ENCODE data around the gene ATP8A1. TPM values are rescaled to one million over a fixed set of nuclear protein-coding genes. Genes with fewer than 3 reads are reported as not detected.
A peak's percentile ranks its signal among the peaks of the same experiment; 100 is the strongest.

Gene ATP8A1
- total RNA-seq, 2 donors from 2014 or later = 17.9 to 18.7 TPM

DNA sequence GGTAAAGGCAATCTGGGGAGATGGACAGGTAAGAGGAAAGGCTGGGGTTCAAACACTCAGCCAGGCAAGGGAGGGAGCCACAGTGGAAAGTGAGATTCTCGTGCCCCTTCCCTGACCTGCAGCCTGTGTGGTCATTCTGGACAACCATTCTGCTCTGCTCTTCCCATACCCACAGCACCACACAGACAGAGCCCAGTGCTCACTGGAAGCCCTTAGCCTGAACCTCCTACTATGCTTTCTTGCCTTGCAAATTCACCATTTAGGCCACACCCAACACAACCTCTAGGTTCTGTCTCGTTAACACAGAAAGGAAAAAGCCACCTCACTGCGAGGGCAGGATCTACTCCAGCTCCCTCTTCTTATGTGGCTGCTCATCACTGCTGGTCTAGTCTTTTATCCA is 166.9 kb downstream of the ATP8A1 start:
- Histone ChIP-seq H3K36me3 (ENCODE audit: control insufficient read depth, insufficient read depth, low read length) (no peaks in the 10 kb centered on the region), H3K9ac (ENCODE audit: extremely low read depth, low read length, poor library complexity, severe bottlenecking) (no peak overlapping the region), H3K27me3 (ENCODE audit: control insufficient read depth, insufficient read depth, low read length, poor library complexity, severe bottlenecking) (no peaks in the 10 kb centered on the region), H3K9me3 (ENCODE audit: control insufficient read depth, low read length) (no peaks in the 10 kb centered on the region), H3K4me3 (ENCODE audit: low read length) (no peak overlapping the region), H3K27ac (ENCODE audit: low read depth, low read length) (no peak overlapping the region), H3K4me1 (ENCODE audit: control insufficient read depth, insufficient read depth, low read length) (peaks cover 6% of the 10 kb centered on the region)
- DNase-seq = no peak
- Mint-ChIP-seq H3K27me3 (ENCODE audit: insufficient read depth) (no peaks in the 10 kb centered on the region), H3K4me1 (peaks cover 56% of the 10 kb centered on the region), H3K36me3 (ENCODE audit: low read depth) (peaks cover 7% of the 10 kb centered on the region), H3K9me3 (no peaks in the 10 kb centered on the region), H3K27ac (peak overlapping the region; percentile 52), H3K4me3 (no peak overlapping the region)
- TF ChIP-seq, protein P1, sequence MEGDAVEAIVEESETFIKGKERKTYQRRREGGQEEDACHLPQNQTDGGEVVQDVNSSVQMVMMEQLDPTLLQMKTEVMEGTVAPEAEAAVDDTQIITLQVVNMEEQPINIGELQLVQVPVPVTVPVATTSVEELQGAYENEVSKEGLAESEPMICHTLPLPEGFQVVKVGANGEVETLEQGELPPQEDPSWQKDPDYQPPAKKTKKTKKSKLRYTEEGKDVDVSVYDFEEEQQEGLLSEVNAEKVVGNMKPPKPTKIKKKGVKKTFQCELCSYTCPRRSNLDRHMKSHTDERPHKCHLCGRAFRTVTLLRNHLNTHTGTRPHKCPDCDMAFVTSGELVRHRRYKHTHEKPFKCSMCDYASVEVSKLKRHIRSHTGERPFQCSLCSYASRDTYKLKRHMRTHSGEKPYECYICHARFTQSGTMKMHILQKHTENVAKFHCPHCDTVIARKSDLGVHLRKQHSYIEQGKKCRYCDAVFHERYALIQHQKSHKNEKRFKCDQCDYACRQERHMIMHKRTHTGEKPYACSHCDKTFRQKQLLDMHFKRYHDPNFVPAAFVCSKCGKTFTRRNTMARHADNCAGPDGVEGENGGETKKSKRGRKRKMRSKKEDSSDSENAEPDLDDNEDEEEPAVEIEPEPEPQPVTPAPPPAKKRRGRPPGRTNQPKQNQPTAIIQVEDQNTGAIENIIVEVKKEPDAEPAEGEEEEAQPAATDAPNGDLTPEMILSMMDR (conservative IDR thresholded peaks at IDR 0.05) = no peak
- WGBS, 2 experiments (ENCODE audit: insufficient coverage in 1 of 2, insufficient read length in 1 of 2) = 84 to 92% methylated on average over 2 to 3 of the region's 3 CpGs

DNA sequence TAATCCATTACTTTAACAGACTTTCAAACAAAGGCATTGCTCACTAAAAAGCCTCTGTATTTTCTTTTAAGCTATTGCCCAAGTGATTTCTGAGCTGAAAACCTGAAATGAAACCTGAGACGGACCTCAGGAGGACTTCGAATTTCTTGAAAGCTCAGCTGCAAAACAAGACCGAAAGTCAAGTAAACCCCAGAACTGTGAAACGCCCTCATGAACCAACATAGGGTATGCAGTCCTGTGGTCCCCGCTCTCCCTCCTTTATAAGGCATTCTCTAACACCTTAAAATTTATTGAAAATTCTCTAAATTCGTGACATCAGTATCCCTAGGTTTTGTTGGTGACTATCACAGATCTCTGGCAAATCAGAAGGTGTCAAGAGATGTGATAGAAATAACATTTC is 167.8 kb downstream of the ATP8A1 start:
- Mint-ChIP-seq H3K4me1 (peaks cover 59% of the 10 kb centered on the region), H3K4me3 (no peak overlapping the region), H3K36me3 (ENCODE audit: low read depth) (peaks cover 3% of the 10 kb centered on the region), H3K9me3 (no peaks in the 10 kb centered on the region), H3K27ac (peak overlapping the region; percentile 17), H3K27me3 (ENCODE audit: insufficient read depth) (no peaks in the 10 kb centered on the region)
- H3K27ac ChIP-seq (ENCODE audit: low read depth, low read length) = no peak overlapping the region
- peaks cover 6% of the 10 kb centered on the region for H3K4me1 ChIP-seq (ENCODE audit: control insufficient read depth, insufficient read depth, low read length)
- WGBS, 2 experiments (ENCODE audit: insufficient coverage in 1 of 2, insufficient read length in 1 of 2) = 83 to 88% methylated on average over 4 to 6 of the region's 6 CpGs
- DNase-seq = no peak
- H3K9ac ChIP-seq (ENCODE audit: extremely low read depth, low read length, poor library complexity, severe bottlenecking) = no peak overlapping the region
- H3K4me3 ChIP-seq (ENCODE audit: low read length) = no peak overlapping the region
- H3K9me3 ChIP-seq (ENCODE audit: control insufficient read depth, low read length) = no peaks in the 10 kb centered on the region
- H3K36me3 ChIP-seq (ENCODE audit: control insufficient read depth, insufficient read depth, low read length) = no peaks in the 10 kb centered on the region
- TF ChIP-seq, protein P1 (conservative IDR thresholded peaks at IDR 0.05) = no peak
- H3K27me3 ChIP-seq (ENCODE audit: control insufficient read depth, insufficient read depth, low read length, poor library complexity, severe bottlenecking) = no peaks in the 10 kb centered on the region

DNA sequence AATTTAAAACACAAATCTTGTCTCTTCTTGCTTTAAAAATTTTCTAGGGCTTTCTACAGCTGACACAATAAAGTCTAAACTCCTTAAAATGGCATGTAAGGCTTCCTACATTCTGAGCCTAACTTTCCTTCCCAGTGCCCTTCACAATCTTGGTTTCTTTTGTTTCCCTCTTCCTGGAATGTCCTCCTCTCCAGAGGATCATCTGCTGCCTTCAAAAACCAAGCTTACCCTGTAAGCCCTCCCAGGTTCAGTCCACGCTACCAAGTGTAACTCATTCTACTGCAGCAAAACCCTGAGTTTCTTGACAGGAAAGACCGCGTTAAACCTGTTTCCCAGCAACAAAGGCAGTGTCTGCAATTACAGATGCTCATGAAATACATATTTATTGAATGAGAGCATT is 168.4 kb downstream of the ATP8A1 start:
- H3K4me3 Mint-ChIP-seq = no peak overlapping the region
- no peaks in the 10 kb centered on the region for H3K9me3 ChIP-seq (ENCODE audit: control insufficient read depth, low read length)
- no peaks in the 10 kb centered on the region for H3K9me3 Mint-ChIP-seq
- no peak overlapping the region for H3K27ac ChIP-seq (ENCODE audit: low read depth, low read length)
- no peaks in the 10 kb centered on the region for H3K36me3 ChIP-seq (ENCODE audit: control insufficient read depth, insufficient read depth, low read length)
- no peak overlapping the region for H3K4me3 ChIP-seq (ENCODE audit: low read length)
- H3K36me3 Mint-ChIP-seq (ENCODE audit: low read depth) = peaks cover 2% of the 10 kb centered on the region
- peaks cover 59% of the 10 kb centered on the region for H3K4me1 Mint-ChIP-seq
- peaks cover 6% of the 10 kb centered on the region for H3K4me1 ChIP-seq (ENCODE audit: control insufficient read depth, insufficient read depth, low read length)
- TF ChIP-seq, protein P1 (conservative IDR thresholded peaks at IDR 0.05) = no peak
- H3K27ac Mint-ChIP-seq = peak overlapping the region; percentile 17
- no peak for DNase-seq
- WGBS, 2 experiments (ENCODE audit: insufficient coverage in 1 of 2, insufficient read length in 1 of 2) = 94 to 100% methylated on average over 3 of the region's 3 CpGs
- H3K9ac ChIP-seq (ENCODE audit: extremely low read depth, low read length, poor library complexity, severe bottlenecking) = no peak overlapping the region
- H3K27me3 ChIP-seq (ENCODE audit: control insufficient read depth, insufficient read depth, low read length, poor library complexity, severe bottlenecking) = no peaks in the 10 kb centered on the region
- no peaks in the 10 kb centered on the region for H3K27me3 Mint-ChIP-seq (ENCODE audit: insufficient read depth)

All from endodermal cell (in vitro differentiated cells).